NCI-H1048 (cell line): ENCODE results near the gene MMRN2.
"Not testable (repeated sequence)": the region's sequence is repeated elsewhere in the genome, so short reads cannot be mapped to it uniquely, and the experiment has no call there.

Experiments used
- DNase-seq: peaks from one replicate; lab custom pipeline; 2025; lab: John Stamatoyannopoulos, UW

Gene MMRN2

DNA sequence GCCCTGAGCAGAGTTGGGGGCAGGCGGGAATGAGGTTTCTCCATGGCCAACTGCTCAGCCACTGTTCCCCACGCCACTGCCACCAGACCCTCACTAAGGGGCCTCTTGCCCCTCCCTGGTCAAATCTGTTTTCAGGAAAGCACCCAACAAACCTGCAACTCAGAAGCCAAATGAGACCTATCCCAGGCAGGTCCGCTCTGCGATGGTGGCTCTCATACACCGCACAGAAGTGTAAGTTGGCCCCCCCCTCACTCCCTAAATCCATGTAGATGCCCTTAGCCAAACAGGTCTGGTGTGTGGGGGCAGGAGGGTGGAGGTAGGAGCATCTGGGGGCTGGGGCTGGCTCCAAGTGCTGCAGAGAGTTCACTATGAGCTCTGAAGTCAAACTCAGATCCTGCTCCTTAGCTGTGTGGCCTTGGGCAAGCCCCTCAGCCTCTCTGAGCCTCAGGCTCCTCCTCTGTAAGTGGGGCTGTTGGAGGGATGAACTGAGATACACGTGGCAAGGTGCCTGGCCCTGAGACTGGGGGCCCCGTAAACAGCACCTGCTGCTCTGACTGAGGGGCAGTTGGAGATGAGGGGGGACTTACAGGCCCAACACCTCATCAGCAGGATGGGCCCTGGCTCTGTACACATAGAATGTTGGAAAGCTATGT, 1.1 kb downstream of the MMRN2 start:
- DNase-seq = no peak

DNA sequence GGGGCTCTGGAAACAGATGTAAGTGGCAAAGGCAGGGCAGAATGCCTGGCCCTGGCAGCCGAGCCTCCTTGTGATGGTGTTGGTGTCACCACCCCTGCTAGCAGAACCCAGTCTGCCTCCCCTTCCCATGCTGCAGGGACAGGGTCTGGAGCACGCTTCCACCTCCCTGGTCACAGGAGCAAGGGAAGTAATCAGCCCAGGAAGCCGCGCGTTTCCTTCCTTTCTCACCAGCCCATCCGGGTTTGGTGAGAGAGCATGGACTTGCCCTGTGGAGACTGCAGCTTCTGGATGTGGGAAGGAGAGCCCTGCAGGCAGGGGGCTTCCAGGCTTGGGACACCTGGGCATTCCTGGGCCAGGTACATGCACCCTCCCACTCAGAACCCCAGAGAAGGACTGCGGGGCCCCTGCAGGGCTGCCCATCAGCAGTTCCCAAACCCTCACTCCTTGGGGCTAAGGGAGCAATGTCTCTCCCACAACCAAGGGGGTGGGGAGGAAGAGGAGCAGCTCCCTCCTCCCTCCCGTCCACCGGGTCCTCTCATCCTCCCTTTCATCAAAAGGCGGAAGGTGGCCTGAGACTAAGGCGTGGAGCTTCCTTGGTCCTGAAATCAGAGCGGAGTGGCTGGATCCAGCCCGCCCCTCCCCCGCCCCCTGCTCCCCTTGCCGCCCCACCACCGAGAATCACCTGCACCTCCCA, 1.8 kb downstream of the MMRN2 start:
- DNase-seq = no peak

DNA sequence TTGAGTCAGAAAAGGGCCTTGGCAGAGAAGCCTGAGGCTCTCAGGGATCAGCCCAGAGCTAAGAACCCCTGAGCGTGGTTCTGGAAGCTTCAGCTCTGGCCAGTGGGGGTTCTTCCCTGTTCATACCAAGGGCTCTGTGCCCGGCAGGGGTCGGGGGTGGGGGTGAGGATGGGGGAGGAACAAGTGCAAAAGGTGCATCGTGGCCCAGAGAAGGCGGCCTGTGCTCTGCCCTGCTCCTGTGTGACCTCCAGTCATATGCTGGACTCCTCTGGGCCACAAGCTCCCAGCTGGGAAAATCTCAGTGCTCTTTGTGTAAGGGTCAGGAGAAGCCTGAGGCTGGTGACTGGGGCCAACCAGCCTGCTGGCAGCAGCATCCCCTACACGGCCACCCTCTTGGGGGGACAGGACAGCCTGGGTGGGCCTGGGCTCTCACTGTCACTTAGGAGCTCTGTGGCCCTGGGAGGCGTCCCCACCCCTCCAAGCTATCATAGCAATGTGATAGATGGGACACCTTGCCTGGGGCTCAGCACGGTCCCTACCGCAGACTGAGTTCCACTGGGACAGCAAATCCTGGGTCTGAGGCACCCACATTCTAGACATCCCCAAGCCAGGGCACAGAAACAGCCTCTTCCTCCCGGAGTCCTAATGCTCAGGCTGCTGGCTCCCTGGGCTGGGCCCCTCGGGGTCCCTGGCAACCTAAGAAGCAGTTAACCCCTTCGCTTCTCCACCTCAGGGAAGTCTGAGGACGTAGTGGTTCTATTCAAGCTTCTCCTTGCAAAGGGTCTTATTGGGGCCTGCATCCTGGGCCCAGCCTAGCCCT, 2.5 kb downstream of the MMRN2 start:
- DNase-seq = no peak

DNA sequence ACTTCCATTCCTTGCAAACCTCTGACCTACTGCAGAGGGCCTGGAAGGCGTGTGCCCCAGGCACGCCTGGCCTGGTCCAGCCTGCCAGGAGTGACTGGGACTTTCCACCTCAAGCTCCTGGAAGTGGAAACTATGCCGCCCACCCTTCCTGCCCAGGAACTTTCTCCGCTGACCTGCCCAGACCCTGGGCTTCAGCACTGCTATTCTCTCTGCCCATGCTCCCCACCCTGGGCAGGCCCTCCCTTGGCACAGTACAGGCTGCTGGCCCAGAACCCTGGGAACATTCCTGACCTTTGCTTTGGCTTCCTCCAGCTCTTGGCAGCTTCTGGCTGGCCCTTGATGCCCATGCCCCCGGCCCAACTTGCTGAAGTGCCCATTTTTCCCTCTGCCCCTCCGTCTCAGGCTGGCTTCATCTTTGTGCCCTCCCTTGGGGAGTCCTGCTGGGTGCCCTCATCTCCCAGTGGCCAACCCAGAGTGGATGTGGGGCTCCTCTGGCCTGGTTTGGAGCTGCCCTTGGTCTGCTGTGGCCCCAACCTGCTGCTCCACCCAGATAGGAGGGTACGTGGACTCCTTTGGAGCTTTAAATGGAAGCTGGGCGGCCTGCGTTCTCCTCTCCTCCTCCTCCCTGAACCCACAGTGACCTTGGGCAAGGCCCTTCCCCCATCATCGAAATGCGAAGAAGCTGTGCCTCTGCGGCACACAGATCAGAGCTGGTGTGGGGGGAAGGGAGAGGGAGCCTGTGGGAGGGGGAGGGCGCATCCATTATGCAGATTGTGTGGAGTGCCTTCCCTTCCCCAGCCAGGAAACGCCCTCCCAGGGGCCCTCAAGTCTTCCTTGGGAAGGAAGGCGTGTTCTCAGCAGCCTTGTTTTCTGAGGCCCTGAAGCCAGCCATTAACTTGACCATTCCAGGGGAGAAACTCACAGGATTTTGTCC, 3.4 kb downstream of the MMRN2 start:
- DNase-seq = no peak

DNA sequence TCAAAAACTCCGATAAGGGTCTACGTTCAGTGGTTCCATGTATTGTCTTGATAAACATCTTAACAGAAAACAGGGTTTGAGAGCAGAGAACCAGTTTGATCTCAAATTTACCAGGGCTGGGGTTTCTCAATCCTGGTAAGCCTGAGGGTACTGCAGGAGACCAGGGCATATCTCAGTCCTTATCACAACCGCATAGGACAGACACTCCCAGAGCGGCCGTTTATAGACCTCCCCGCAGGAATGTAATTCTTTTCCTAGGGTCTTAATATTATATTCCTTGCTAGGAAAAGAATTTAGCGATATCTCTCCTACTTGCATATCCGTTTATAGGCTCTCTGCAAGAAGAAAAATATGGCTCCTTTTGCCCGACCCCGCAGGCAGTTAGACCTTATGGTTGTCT, 4.7 kb downstream of the MMRN2 start:
- DNase-seq = not testable (repeated sequence)

DNA sequence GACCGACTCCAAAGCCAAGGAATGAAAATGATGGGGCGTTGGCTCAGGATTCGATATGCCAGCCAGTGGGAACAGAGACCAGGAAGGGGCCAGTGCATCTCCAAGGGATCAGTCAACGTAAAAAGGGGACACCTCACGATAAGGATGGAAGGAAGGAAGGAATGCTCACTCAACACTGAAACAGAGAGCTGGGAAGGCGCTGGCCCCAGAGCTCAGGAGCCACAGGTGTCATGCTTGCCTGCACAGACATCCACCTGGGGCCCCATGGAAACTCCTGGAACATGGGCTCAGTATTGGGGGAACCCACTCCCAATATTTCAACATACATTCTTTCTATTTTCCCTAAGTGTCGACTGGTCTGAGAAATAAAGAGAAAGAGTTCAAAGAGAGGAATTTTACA, 5.3 kb downstream of the MMRN2 start:
- DNase-seq = no peak

DNA sequence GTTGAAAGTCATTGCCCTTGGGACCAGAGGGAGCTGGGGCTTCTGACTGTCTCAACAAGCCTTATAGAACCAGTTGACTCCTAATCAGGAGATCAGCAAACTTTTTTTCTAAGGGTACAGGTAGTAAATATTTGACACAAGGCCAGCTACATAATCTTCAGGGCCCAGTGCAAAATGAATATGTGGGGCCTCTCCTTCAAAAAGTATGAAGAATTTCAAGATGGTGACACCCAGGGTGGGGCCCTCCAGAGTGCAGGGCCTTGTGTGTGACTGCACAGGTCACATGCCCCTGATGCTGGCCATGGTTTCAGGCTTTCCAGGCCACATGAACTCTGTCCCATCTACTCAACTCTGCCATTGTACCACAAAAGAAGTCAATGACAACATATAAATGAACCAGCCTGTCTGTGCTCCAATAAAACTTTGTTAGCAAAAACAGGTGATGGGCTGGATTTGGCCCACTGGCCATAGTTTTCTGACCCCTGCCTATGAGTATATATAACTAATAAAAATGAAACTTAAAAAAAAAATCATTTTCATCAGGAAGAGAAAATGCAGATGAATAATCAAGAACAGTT, 6.1 kb downstream of the MMRN2 start:
- DNase-seq = no peak

DNA sequence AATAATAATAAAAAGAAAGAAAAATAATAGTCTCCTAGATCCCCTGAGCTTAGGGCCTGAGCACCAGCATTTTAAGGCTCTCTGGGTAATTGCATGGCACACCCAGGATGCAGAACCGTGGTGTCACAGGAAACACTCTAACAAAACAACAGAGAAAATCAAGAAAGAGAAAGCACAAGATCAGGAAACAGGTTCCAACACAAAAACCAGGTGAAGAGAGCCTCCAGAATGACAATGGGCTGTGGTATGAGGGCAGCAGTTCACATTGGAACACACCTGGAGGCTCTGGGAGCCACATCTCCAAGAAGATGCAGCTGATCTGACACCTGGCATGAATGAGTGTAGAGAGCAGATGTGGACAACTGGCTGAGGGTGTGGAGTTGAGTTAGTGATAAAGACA, 7.1 kb downstream of the MMRN2 start:
- no peak for DNase-seq

DNA sequence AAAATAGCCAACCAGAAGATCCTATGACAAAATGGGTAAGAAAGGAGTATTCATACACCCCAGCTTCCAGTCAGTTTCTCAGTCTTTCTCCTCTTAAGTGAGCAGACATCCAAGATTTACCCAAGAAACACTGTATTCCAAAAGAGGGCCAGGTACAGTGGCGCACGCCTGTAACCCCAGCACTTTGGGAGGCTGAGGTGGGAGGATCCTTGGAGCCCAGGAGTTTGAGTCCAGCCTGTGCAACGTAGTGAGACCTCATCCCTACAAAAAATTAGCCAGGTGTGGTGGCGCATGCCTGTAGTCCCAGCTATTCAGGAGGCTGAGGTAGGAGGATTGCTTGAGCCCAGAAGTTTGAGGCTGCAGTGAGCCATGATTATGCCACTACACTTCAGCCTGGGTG, 9.6 kb downstream of the MMRN2 start:
- not testable (repeated sequence) for DNase-seq

DNA sequence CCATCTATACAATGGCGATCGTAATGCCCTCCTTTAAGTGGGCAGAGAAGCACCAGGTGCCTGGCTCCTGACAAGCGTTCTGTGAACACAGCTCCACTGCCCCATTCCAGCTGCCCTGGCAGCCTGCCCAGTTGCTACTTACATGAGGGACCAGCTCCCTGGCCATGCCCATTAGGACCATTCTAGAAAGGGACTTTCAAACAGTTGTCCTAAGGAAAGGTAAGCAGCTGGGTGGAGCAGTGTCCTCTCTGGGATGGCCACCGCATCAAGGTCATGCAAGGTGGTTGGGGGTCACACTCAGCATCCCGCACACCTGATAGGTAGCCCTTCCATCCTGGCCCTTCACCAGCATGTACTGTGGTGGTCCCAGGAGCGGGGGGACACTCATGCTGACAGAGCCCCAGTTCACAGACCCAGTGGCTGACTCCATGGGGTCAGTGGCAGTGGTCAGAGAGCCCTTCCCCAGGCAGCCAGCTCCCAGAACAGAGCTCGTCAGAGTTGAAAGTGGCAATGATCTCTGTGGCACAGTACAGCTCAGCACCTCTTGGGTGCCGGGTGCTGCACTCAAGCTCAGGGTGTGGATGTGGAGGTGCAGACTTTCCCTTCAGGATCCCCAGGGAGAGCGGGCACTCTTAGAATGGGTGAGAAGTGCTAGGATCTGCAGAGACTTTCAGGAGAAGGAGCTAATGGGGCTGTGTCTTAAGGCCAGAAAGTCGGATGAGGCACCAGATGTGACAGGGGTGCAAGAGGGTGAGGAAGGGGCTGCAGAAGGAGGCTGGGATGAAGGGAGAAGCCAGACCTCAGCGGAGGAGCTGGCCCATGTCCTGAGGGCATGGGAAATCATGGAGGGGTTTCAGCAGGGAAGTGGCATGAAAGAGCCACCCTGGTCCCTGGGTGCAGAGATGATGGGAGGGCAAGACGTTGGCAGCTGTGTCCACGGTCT, 10.9 kb downstream of the MMRN2 start:
- no peak for DNase-seq

DNA sequence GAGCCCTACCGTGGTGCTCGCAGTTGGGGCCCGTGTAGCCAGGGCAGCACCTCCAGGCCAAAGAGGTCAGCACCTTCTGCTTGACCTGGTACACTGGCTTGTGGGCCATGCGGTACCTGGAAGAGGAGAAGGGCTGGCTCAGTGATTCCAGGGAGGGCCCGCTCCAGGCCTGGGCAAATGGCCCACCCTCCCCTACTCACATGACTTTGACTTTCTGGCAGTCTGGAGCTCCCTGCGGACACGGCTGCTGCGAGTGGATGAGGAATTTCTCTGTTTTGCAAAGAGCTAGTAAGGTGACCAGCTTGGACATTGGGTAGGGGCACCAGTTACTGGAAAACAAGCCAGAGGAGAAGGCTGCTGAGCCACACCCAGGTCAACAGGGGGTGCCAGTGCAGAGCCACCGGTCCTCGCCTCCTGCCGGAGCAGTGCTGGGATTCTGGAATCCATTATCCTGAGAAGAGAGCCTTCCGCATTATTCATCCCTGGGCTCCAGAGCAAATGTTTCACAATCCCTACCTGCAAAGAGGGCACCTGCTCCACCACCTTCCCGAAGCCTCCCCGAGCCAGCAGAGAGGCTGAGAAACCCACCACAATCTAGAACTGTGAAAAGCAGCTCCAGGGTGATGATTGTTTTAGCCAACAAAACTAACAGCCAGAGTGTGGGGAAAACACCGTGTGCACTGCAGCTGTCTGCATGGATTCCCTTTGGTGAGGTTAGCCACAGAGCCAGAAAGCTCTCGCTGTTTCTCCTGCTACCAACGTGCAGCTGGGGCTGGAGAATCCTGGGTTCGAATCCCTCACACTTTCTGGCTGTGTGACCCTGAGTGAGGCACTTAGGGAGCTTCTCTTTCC, 11.8 kb downstream of the MMRN2 start:
- DNase-seq = no peak

DNA sequence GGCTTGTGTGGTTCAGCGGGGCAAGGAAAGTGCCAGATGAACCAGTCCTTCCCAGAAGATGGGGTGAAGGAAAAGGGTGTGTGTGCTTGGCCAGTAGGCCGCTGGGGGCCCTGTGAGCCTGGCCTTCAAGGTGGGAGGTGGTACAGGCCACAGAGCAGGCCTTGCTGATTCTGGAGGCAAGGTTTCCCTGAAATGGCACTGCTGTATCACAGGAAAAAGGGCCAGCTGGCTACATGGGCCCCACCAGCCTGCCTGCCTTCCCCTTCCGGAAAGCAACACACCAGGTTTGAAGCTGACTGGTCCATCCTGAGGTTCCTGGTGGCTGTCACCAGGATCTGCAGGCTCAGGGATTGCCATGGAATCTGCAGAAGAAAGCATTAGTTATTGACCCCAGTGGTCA, 12.5 kb downstream of the MMRN2 start:
- no peak for DNase-seq

DNA sequence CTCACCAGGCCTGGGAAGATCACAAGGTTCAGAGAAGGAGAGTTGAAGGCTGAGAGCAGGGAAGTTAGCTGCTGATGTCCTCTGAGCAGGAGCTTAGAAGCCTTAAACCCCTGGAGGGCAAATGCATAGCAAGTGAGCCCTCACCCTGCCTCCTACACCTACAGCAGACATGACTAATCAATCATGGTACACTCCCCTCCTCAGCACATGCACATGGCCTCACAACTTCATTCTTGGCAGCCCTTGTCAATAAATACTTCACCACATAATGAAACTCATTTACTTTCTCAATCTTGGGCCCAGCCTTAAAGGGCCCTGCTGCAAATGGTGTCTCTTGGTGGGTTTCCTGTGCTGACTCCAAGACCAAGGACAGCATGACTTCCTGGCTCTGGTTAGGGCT, 12.9 kb downstream of the MMRN2 start:
- DNase-seq = no peak

DNA sequence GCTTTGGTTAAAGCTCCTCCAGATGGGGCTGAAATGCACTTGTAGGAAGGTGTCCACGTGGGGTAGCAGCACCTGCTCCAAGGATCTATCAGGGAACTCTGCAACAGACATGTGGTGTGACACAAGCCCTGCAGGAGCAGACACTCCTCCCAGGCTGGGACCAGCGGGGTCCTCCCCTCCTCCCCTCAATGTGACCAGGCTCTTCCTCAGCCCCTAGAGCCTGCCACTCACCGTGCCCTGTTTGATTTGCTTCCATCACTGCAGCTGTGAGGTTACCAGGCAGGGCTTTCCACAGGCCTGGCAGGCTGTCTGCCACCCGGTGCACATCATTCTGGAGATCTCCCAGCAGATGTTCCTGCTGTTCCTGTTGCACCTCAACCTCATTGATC, 13.4 kb downstream of the MMRN2 start:
- no peak for DNase-seq

DNA sequence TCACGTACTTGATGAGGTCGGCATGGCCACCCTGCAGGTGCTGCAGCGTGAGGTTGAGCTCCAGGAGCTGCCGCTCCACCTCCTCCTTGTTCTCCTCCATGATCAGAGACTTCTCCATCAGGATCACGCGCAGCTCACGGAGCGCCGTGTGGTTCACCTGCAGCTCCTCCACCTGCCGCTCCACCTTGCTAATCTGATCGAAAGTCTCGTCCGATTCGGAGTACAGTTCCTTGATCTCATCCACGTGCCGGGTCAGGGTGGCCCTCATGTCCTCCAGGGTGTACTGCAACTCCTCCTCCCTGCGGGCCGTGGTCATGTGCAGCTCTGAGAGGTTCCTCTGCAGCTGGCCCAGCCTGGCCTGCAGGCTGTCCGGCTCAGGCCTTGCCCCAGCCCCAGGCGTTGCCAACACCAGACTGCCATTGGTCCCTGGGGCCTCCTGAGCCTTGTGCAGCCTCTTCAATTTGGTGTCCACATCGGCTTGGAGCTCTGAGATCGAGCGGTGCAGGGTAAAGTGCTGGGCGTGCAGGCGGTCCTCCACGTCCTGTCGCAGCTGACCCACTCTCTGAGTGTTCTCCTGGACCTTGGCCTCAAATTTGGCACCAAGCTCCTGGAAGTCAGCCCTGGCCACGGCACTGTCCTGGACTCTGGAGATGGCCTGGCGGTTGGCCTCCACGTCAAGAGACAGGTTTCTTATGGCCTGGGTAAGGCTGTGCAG, 13.9 kb downstream of the MMRN2 start:
- DNase-seq = no peak

DNA sequence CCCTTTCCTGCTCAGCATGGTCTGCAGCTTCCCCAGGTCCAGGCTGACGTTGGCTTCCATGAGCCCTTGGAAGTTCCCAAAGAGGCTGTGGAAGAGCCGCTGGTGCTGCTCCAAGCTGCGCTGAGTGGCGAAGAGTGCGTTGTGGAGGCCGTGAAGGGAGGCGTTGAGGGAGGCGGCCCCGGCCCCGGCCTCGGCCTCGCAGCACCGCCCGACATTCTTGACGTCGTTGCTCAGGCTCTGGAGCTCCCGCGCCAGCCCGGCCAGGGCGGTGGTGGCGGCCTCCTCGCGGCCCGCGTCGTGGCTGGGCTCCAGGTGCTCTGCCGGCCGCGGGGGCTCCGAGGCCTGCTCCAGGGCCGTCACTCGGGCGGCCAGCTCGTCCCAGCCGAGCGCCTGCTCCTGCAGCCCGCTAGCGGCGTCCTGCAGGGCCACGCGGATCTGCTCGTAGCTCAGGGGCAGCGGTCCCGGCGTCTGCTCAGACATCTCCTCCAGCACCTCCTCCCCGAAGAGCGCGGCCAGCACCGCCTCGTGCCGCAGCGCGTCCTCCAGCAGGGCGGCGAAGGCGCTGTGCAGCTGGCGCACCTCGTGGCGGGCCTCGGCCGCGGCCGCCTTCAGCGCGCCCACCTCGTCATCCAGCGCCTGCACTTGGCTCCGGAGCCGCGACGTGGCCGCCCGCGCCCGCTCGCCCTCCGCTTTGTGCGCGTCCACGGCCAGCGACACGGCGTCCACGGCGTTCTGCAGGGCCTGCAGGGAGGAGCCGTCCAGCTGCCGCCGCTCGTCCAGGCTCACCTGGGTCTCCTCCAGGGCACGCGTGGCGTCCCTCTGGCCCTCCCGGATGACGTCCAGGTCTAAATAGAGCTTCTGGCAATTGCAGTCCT, 14.7 kb downstream of the MMRN2 start:
- no peak for DNase-seq

DNA sequence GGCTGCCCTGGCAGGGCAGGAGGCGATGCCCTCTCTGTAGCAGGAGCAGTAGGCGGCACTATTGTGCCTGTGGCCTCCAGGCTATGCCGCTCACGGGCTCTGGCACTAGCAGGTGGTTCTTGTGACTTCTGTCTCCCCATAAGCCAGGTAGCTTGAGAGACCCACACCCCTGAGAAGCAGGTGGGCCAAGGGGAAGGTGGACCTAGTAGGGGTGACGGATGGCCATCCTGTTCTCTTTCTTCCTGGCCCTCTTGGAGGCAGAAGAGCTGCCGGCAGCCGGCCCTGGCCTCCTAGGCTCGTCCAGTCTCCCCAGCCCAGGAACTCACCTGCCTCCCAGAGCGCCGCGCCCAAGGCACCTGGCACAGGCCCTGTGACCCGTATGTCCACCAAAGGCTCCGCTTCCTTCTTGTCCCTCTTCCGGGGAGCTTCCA, 15.4 kb downstream of the MMRN2 start:
- no peak for DNase-seq

DNA sequence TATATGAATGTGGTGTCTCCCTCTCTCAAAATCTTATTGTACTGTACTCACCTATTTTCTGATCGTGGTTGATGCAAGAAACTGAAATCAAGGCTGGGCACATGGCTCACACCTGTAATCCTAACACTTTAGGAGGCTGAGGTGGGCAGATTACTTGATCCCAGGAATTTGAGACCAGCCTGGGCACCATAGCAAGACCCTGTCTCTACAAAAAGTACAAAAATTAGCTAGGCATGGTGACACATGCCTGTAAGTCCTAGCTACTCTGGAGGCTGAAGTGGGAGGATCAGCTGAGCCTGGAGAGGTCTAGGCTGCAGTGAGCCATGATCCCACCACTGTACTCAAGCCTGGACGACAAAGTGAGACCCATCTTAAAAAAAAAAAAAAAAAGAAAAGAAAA, 16.0 kb downstream of the MMRN2 start:
- DNase-seq = no peak
